Activated naive CD4-positive, alpha-beta T cell treated with anti-CD3 and anti-CD28 coated beads, Interleukin-2, amount 10 ng/mL, durations not matched to agents 5 hours and 36 hours (primary cell): Measurements from ENCODE around the gene CBLN3. TPM values are rescaled to one million over a fixed set of nuclear protein-coding genes. Genes with fewer than 3 reads are reported as not detected.

Experiments
- total RNA-seq, 2 experiments: library from RNA; stranded (reverse); gene quantifications; one replicate each; pipeline ENCODE4 v1.2.3, GENCODE V29; 2021

Gene CBLN3
- 1 to 10 TPM; 4.5 to 6.6 TPM for total RNA-seq

DNA sequence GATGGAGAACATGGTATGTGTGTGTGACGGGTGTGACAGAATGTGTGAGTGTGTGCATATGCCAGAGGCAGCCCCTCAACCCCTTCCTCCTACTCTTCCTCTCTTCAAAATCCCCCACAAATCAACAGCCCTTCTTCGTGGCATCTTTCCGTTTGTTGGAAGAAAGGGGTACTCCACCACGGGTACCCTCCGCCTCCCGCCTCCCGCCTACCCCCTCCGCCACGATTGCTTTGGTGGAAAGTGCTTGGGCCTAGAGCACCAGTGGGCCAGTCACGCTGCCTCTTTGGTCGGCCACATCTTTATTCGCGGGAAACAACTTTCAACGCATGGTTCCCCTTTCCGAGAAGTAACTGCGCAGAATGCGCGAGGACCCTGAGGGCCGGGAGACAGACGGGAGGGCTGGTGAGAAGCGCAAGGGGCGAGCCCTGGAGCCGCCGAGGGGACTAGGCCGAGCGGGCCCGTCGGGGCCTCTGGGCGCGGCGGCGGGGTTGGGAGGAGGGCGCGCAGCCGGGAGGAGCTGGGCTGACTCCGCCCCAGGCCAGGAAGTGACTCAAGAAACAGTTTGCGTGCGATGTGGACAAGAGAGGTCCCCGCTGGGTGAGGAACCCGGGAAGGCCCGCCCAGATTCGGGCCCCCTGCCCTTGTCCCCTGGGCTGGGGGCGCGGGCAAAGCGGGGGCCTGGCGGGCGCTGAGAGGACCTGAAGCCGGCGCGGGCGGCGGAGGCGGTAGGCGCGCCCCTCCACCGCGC, at the start of gene CBLN3, which contains the start of gene KHNYN:
Gene CBLN3 (minus strand): TSS at position 274 of the 748 bp plus-strand sequence. CDS start 614 bp downstream, outside the sequence.
Gene KHNYN (plus strand): TSS at position 560 of the 748 bp plus-strand sequence. CDS start 777 bp downstream, outside the sequence.

GRCh38 chr14:24442240-24443052, 13.0 kb upstream of the CBLN3 start, which contains the start of gene SDR39U1:
SDR39U1 (minus strand) TSS chr14:24442776; CDS start chr14:24442769, 7 bp downstream.

DNA sequence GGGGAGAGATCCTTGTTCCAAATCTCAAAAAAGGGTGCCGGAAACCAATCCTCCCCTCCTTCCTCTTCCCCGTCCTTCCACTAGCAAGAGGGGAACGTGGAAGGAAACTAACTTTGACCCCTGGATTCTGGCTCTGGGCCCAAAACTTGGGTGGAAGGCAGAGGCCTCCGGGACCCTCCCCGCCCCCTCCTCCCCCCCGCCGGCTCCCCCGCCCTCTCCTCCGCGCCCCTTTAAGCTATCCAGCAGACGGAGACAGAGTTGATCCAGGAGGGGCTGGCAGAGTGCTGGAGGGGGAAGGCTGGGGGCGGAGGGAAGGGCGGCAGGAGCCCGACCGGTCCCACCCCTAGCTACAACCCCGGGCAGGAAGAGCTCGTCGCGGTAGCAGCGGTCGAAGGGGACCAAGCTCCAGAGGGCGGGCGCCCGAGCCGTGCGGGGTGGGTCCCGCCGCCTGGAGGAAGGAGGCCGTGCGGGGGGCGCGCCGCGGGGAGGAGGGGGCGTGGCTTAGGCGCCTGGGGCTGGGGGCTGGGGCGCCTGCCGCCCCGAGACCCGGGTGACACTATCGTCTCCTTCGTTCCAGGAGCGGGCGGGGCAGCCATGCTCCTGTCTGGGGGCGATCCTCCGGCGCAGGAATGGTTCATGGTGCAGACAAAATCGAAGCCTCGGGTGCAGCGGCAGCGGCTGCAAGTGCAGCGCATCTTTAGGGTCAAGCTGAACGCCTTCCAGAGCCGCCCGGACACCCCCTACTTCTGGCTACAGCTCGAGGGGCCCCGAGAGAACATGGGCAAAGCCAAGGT, 30.6 kb downstream of the CBLN3 start, which contains the start of gene NYNRIN:
Gene NYNRIN (plus strand): TSS at position 351 of the 794 bp plus-strand sequence. CDS start 244 bp downstream, at position 595.

Other genes starting within 250 kb of the CBLN3 start
- gene IPO4, start 240.9 kb downstream of the CBLN3 start, total RNA-seq, result 10 to 100 TPM; 42.4 to 43.3 TPM
- 10 to 100 TPM; 32.2 to 32.3 TPM for gene TM9SF1, start 234.2 kb downstream of the CBLN3 start, total RNA-seq
- under 1 TPM; 0.34 to 0.60 TPM for gene TSSK4, start 224.0 kb downstream of the CBLN3 start, total RNA-seq
- 10 to 100 TPM; 85.1 to 89.0 TPM for gene CHMP4A, start 216.2 kb downstream of the CBLN3 start, total RNA-seq
- gene MDP1, start 213.6 kb downstream of the CBLN3 start, total RNA-seq, result 10 to 100 TPM; 16.0 to 17.1 TPM
- gene NEDD8, start 197.3 kb downstream of the CBLN3 start, total RNA-seq, result 100 to 1,000 TPM; 164 to 175 TPM
- 10 to 100 TPM; 67.8 to 70.1 TPM for gene GMPR2, start 196.7 kb downstream of the CBLN3 start, total RNA-seq
- 100 to 1,000 TPM; 120 to 130 TPM for gene TINF2, start 187.0 kb downstream of the CBLN3 start, total RNA-seq
- gene TGM1, start 166.5 kb downstream of the CBLN3 start, total RNA-seq, result 1 to 10 TPM; 3.3 to 4.5 TPM
- 10 to 100 TPM; 42.3 to 44.3 TPM for gene RABGGTA, start 158.1 kb downstream of the CBLN3 start, total RNA-seq
- gene DHRS1, start 129.9 kb downstream of the CBLN3 start, total RNA-seq, result 10 to 100 TPM; 32.0 to 36.6 TPM
- gene NOP9, start 129.8 kb downstream of the CBLN3 start, total RNA-seq, result 10 to 100 TPM; 30.7 to 30.9 TPM
- 10 to 100 TPM; 29.0 to 30.2 TPM for gene CIDEB, start 121.7 kb downstream of the CBLN3 start, total RNA-seq
- gene LTB4R2, start 119.5 kb downstream of the CBLN3 start, total RNA-seq, result 10 to 100 TPM; 20.8 to 21.0 TPM
- gene LTB4R, start 118.2 kb downstream of the CBLN3 start, total RNA-seq, result 10 to 100 TPM; 24.9 to 28.5 TPM
- 1 to 10 TPM; 3.8 to 4.5 TPM for gene ADCY4, start 94.6 kb downstream of the CBLN3 start, total RNA-seq
- gene RIPK3, start 89.7 kb downstream of the CBLN3 start, total RNA-seq, result 10 to 100 TPM; 35.0 to 36.5 TPM
- gene NFATC4, start 61.5 kb downstream of the CBLN3 start, total RNA-seq, result not detected
- under 1 TPM; 0.10 to 0.26 TPM for gene NYNRIN, start 30.7 kb downstream of the CBLN3 start, total RNA-seq
- 10 to 100 TPM; 75.8 to 78.6 TPM for gene KHNYN, start 286 bp upstream of the CBLN3 start, total RNA-seq
- gene SDR39U1, start 13.1 kb upstream of the CBLN3 start, total RNA-seq, result 10 to 100 TPM; 70.3 to 75.4 TPM
- gene CMA1, start 78.6 kb upstream of the CBLN3 start, total RNA-seq, result not detected
- gene CTSG, start 146.6 kb upstream of the CBLN3 start, total RNA-seq, result under 1 TPM; 0.23 to 0.36 TPM
- 1 to 10 TPM; 2.8 to 3.0 TPM for gene GZMH, start 180.0 kb upstream of the CBLN3 start, total RNA-seq
- 10 to 100 TPM; 61.9 to 62.7 TPM for gene GZMB, start 204.5 kb upstream of the CBLN3 start, total RNA-seq